ENCODE measurements around the gene FBLN2.

FBLN2 gene

DNA sequence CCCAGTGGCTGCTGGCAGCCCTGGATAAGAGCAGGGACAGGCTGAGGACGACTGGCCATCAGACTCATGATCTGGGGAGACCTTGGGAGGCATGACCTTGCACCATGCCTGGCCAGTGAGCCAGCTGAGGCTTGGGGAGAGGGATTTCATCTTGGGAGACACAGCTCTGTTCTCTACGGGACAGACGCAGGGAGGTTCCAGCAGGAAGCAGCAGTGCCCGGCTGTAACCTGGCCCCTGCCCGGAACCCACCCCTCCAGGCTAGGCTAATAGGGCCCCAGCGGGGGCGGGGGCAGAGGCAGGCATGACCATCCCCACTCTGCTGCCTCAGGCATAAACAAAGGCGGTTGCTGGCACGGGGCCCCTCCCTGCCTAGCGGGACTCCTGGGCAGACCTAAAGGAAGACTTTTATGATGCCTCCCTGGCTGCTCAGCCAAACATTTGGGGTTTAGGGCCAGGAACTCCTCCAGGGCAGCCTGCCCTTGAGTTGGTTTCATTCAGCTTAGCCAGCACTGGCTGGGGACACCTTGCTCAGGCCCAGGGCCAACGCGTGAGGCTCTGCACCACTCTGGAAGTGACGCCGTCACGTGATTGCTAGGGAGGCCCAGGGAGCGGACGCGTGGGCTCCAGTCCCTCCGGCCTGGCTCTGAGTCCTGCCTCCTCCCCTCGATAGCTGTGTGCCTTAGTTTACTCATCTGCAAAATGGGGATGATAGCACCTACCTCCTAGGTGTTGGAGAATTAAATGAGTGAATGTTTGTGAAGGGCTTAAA lies 41.2 kb upstream of the FBLN2 start:
- 0 out of 2 replicates have a peak, but pooled peaks cover 3% of the 10 kb centered on the region for H3K27me3 ChIP-seq (ENCODE audit: low read depth, low read length)
- H2AFZ ChIP-seq (ENCODE audit: low read depth, low read length) = no peak overlapping the region
- H3K4me2 ChIP-seq (ENCODE audit: low read length) = no peak overlapping the region
- no peak overlapping the region for H3K27ac ChIP-seq (ENCODE audit: low read length)
- peaks cover 5% of the 10 kb centered on the region for H3K4me1 ChIP-seq (ENCODE audit: low read length)
- H3K9ac ChIP-seq (ENCODE audit: low read length) = no peak overlapping the region
- TF ChIP-seq, protein P1, sequence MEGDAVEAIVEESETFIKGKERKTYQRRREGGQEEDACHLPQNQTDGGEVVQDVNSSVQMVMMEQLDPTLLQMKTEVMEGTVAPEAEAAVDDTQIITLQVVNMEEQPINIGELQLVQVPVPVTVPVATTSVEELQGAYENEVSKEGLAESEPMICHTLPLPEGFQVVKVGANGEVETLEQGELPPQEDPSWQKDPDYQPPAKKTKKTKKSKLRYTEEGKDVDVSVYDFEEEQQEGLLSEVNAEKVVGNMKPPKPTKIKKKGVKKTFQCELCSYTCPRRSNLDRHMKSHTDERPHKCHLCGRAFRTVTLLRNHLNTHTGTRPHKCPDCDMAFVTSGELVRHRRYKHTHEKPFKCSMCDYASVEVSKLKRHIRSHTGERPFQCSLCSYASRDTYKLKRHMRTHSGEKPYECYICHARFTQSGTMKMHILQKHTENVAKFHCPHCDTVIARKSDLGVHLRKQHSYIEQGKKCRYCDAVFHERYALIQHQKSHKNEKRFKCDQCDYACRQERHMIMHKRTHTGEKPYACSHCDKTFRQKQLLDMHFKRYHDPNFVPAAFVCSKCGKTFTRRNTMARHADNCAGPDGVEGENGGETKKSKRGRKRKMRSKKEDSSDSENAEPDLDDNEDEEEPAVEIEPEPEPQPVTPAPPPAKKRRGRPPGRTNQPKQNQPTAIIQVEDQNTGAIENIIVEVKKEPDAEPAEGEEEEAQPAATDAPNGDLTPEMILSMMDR (IDR thresholded peaks at IDR 0.05; ENCODE audit: low read depth, low read length) = no peak
- no peak for TF ChIP-seq EZH2phosphoT487 (IDR thresholded peaks at IDR 0.05; ENCODE audit: low read depth)
- no peaks in the 10 kb centered on the region for H3K79me2 ChIP-seq (ENCODE audit: low read length)
- H3K9me3 ChIP-seq (ENCODE audit: insufficient read depth, low read length) = no peaks in the 10 kb centered on the region
- no peak overlapping the region for H3K4me3 ChIP-seq (ENCODE audit: low read length)
- H3K36me3 ChIP-seq (replicated peaks; ENCODE audit: low read depth, low read length) = no peaks in the 10 kb centered on the region
- no peaks in the 10 kb centered on the region; the same call in 1 of the 2 replicates for H4K20me1 ChIP-seq (ENCODE audit: insufficient read depth, low read length)

DNA sequence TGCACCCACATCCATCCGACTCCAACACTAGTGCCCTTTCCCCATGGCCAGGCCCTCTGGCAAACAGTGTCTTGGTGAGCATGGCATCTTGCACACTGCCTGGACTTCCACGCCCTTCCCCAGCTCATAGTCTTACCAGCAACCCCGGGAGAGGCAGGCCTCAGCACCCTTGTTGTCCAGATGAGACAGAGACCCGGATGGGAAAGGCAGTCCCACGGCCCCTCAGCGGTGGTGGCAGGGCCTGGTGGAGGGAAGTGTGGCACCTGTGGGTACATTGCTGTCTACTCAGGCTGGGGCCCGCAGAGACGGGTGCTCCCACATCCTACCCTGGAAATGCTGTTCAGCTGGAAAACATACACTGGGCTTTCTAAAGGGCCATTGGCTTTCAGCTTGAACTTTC lies 40.4 kb upstream of the FBLN2 start:
- Histone ChIP-seq H3K4me3 (ENCODE audit: low read length) (no peak overlapping the region), H3K9me3 (ENCODE audit: insufficient read depth, low read length) (no peaks in the 10 kb centered on the region), H3K4me2 (ENCODE audit: low read length) (no peak overlapping the region), H3K79me2 (ENCODE audit: low read length) (no peaks in the 10 kb centered on the region), H3K4me1 (ENCODE audit: low read length) (peaks cover 11% of the 10 kb centered on the region), H3K27ac (ENCODE audit: low read length) (no peak overlapping the region), H3K27me3 (ENCODE audit: low read depth, low read length) (0 out of 2 replicates have a peak, but pooled peaks cover 2% of the 10 kb centered on the region), H2AFZ (ENCODE audit: low read depth, low read length) (no peak overlapping the region), H4K20me1 (ENCODE audit: insufficient read depth, low read length) (no peaks in the 10 kb centered on the region; the same call in 1 of the 2 replicates), H3K9ac (ENCODE audit: low read length) (no peak overlapping the region), H3K36me3 (replicated peaks; ENCODE audit: low read depth, low read length) (no peaks in the 10 kb centered on the region)
- TF ChIP-seq, protein P1 (IDR thresholded peaks at IDR 0.05; ENCODE audit: low read depth, low read length) = no peak
- TF ChIP-seq EZH2phosphoT487 (IDR thresholded peaks at IDR 0.05; ENCODE audit: low read depth) = no peak

DNA sequence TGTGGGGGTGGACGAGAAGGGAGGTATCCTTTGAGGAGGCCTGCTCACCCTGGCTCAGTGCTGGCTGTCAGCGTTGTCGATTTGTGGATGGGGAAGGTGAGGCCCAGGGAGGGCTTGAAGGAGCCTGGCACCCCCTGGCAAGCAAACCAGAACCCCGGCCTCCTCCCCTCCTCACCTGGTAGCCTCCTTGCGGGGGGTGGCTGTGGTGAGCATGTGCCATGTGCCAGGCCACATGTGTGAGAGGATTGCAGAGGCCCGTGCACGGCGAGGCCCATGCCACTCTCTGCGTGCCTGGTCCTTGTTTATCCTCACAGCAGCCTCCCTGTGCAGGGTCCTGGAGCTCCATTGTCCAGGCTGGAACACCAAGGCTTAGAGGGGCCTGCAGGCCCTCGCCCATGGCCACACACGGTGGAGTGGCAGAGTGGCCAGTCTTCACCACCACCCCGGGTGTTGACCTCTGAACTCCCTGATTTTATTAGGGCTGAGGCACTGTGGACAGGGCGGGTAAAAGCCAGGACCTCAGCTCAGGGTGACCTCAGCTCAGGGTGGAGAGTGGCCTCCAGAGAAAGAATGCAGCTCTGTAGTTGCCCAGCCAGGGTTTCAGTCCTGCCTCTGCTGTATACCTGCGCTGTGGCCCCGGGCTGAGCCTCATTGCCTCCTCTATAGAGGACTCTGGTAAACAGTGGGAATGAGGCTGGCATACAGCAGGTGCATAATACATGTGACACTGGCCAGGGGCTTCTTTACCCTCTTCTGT lies 39.7 kb upstream of the FBLN2 start:
- Histone ChIP-seq H3K9ac (ENCODE audit: low read length) (no peak overlapping the region), H3K27ac (ENCODE audit: low read length) (no peak overlapping the region), H3K4me3 (ENCODE audit: low read length) (no peak overlapping the region), H3K79me2 (ENCODE audit: low read length) (no peaks in the 10 kb centered on the region), H3K27me3 (ENCODE audit: low read depth, low read length) (0 out of 2 replicates have a peak, but pooled peaks cover 5% of the 10 kb centered on the region), H3K4me1 (ENCODE audit: low read length) (peaks cover 11% of the 10 kb centered on the region), H3K4me2 (ENCODE audit: low read length) (no peak overlapping the region), H4K20me1 (ENCODE audit: insufficient read depth, low read length) (no peaks in the 10 kb centered on the region; the same call in 1 of the 2 replicates), H3K36me3 (replicated peaks; ENCODE audit: low read depth, low read length) (no peaks in the 10 kb centered on the region), H2AFZ (ENCODE audit: low read depth, low read length) (no peak overlapping the region), H3K9me3 (ENCODE audit: insufficient read depth, low read length) (no peaks in the 10 kb centered on the region)
- TF ChIP-seq EZH2phosphoT487 (IDR thresholded peaks at IDR 0.05; ENCODE audit: low read depth) = no peak

DNA sequence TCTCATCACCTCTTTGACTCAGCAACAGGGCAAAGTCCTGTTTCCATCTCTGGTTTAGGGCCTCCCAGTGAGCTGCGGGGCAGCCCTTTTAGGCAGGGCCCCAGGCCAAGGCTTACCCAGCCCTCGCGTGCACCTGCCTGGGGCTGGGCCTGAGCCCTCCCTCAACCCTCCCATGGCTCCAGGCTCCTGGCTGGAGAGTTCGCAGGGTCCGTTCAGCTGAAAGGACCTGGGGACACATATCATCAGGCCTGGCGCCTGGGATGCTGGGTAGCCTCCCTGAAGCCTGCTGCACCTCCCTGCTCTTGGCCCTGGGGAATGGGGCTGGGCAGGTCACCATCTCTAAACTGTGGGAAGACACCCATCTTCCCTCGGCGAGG lies 39.1 kb upstream of the FBLN2 start:
- peaks cover 11% of the 10 kb centered on the region for H3K4me1 ChIP-seq (ENCODE audit: low read length)
- H2AFZ ChIP-seq (ENCODE audit: low read depth, low read length) = no peak overlapping the region
- peaks cover 11% of the 10 kb centered on the region for H3K27me3 ChIP-seq (ENCODE audit: low read depth, low read length)
- H3K36me3 ChIP-seq (replicated peaks; ENCODE audit: low read depth, low read length) = no peaks in the 10 kb centered on the region
- no peak overlapping the region for H3K4me2 ChIP-seq (ENCODE audit: low read length)
- no peaks in the 10 kb centered on the region; the same call in 1 of the 2 replicates for H4K20me1 ChIP-seq (ENCODE audit: insufficient read depth, low read length)
- no peaks in the 10 kb centered on the region for H3K9me3 ChIP-seq (ENCODE audit: insufficient read depth, low read length)
- TF ChIP-seq, protein P1 (IDR thresholded peaks at IDR 0.05; ENCODE audit: low read depth, low read length) = no peak
- no peak for TF ChIP-seq EZH2phosphoT487 (IDR thresholded peaks at IDR 0.05; ENCODE audit: low read depth)
- H3K27ac ChIP-seq (ENCODE audit: low read length) = no peak overlapping the region
- H3K79me2 ChIP-seq (ENCODE audit: low read length) = no peaks in the 10 kb centered on the region
- H3K4me3 ChIP-seq (ENCODE audit: low read length) = no peak overlapping the region
- no peak overlapping the region for H3K9ac ChIP-seq (ENCODE audit: low read length)
